Liver (tissue), 3 donors: ENCODE results near the gene PLLP.

Source experiments
- FOXA1 ChIP-seq: IDR thresholded peaks from 2 replicates; pipeline ENCODE4 v1.6.1; 2016; ENCODE audit warnings: antibody characterized with exemption
- RXRA ChIP-seq, 2 donors: IDR thresholded peaks; 2 replicates each; pipeline ENCODE4 v1.6.1; 2017 to 2018; ENCODE audit warnings: antibody characterized with exemption in 2 of 2, mild to moderate bottlenecking in 1 of 2
- TAF1 ChIP-seq: conservative IDR thresholded peaks from 2 replicates; pipeline ENCODE4 v1.6.1; 2016; ENCODE audit warnings: antibody characterized with exemption, mild to moderate bottlenecking
- TF ChIP-seq, protein P1 (sequence below): fragments of 150-350 bp; IDR thresholded peaks from 2 replicates; pipeline ENCODE4 v1.5.1; 2017; ENCODE audit warnings: improper control_type of control experiment, low read depth, low read length; ENCODE audit not compliant: missing input control
- TF ChIP-seq, protein P2 (sequence below): IDR thresholded peaks from 2 replicates; pipeline ENCODE4 v1.6.1; 2016; ENCODE audit warnings: antibody characterized with exemption
- TF ChIP-seq, protein P3 (sequence below): IDR thresholded peaks from 2 replicates; pipeline ENCODE4 v1.6.1; 2016; ENCODE audit warnings: antibody characterized with exemption, mild to moderate bottlenecking
- TF ChIP-seq, protein P4 (sequence below): IDR thresholded peaks from 2 replicates; pipeline ENCODE4 v1.6.1; 2016; ENCODE audit warnings: antibody characterized with exemption
- donor health status: healthy.
- donor health status: healthy.

GRCh38 chr16:57310801-57311200 lies 26.3 kb upstream of the PLLP start:
- TF ChIP-seq RXRA (IDR thresholded peaks at IDR 0.05) = no peak
- TF ChIP-seq, protein P1, sequence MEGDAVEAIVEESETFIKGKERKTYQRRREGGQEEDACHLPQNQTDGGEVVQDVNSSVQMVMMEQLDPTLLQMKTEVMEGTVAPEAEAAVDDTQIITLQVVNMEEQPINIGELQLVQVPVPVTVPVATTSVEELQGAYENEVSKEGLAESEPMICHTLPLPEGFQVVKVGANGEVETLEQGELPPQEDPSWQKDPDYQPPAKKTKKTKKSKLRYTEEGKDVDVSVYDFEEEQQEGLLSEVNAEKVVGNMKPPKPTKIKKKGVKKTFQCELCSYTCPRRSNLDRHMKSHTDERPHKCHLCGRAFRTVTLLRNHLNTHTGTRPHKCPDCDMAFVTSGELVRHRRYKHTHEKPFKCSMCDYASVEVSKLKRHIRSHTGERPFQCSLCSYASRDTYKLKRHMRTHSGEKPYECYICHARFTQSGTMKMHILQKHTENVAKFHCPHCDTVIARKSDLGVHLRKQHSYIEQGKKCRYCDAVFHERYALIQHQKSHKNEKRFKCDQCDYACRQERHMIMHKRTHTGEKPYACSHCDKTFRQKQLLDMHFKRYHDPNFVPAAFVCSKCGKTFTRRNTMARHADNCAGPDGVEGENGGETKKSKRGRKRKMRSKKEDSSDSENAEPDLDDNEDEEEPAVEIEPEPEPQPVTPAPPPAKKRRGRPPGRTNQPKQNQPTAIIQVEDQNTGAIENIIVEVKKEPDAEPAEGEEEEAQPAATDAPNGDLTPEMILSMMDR = no peak
- TF ChIP-seq, protein P2, sequence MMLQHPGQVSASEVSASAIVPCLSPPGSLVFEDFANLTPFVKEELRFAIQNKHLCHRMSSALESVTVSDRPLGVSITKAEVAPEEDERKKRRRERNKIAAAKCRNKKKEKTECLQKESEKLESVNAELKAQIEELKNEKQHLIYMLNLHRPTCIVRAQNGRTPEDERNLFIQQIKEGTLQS = no peak
- no peak for TF ChIP-seq FOXA1
- no peak for TF ChIP-seq TAF1
- TF ChIP-seq, protein P3, sequence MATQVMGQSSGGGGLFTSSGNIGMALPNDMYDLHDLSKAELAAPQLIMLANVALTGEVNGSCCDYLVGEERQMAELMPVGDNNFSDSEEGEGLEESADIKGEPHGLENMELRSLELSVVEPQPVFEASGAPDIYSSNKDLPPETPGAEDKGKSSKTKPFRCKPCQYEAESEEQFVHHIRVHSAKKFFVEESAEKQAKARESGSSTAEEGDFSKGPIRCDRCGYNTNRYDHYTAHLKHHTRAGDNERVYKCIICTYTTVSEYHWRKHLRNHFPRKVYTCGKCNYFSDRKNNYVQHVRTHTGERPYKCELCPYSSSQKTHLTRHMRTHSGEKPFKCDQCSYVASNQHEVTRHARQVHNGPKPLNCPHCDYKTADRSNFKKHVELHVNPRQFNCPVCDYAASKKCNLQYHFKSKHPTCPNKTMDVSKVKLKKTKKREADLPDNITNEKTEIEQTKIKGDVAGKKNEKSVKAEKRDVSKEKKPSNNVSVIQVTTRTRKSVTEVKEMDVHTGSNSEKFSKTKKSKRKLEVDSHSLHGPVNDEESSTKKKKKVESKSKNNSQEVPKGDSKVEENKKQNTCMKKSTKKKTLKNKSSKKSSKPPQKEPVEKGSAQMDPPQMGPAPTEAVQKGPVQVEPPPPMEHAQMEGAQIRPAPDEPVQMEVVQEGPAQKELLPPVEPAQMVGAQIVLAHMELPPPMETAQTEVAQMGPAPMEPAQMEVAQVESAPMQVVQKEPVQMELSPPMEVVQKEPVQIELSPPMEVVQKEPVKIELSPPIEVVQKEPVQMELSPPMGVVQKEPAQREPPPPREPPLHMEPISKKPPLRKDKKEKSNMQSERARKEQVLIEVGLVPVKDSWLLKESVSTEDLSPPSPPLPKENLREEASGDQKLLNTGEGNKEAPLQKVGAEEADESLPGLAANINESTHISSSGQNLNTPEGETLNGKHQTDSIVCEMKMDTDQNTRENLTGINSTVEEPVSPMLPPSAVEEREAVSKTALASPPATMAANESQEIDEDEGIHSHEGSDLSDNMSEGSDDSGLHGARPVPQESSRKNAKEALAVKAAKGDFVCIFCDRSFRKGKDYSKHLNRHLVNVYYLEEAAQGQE = no peak
- TF ChIP-seq, protein P4, sequence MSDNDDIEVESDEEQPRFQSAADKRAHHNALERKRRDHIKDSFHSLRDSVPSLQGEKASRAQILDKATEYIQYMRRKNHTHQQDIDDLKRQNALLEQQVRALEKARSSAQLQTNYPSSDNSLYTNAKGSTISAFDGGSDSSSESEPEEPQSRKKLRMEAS = no peak
